Lower lobe of right lung (tissue), 2 donors: Measurements from ENCODE around the gene PKP4. TPM values are rescaled to one million over a fixed set of nuclear protein-coding genes. Genes with fewer than 3 reads are reported as not detected.
"Not testable (repeated sequence)": the region's sequence is repeated elsewhere in the genome, so short reads cannot be mapped to it uniquely, and the experiment has no call there.

Source experiments
- ATAC-seq, 2 donors: fragments of 200-7000 bp; cut with Tn5 transposase; one replicate each; pipeline ENCODE4 v1.9.1; 2020 to 2022; ENCODE audit warnings: mild to moderate bottlenecking in 2 of 2, moderate library complexity in 2 of 2
- DNase-seq: peaks from one replicate; pipeline ENCODE4 v3.0.0-alpha.2; 2020
- H3K27ac ChIP-seq: fragments of 200-600 bp; one replicate; pipeline ENCODE4 v1.8.0; 2022
- H3K27me3 ChIP-seq: fragments of 200-600 bp; one replicate; pipeline ENCODE4 v1.8.0; 2022; ENCODE audit warnings: low read depth
- H3K36me3 ChIP-seq: fragments of 200-600 bp; one replicate; pipeline ENCODE4 v1.8.0; 2022; ENCODE audit warnings: mild to moderate bottlenecking
- H3K4me1 ChIP-seq: fragments of 200-600 bp; one replicate; pipeline ENCODE4 v1.8.0; 2022
- H3K4me3 ChIP-seq: fragments of 200-600 bp; one replicate; pipeline ENCODE4 v1.8.0; 2022; ENCODE audit warnings: mild to moderate bottlenecking
- H3K9me3 ChIP-seq: fragments of 200-600 bp; one replicate; pipeline ENCODE4 v1.8.0; 2022
- CTCF ChIP-seq: fragments of 200-600 bp; IDR thresholded peaks from one replicate; pipeline ENCODE4 v1.8.0; 2022; ENCODE audit warnings: antibody characterized with exemption, mild to moderate bottlenecking
- intact Hi-C: fragments of 100-400 bp; cut with DNase I; formaldehyde crosslinking; loops from one replicate; pipeline ENCODE4 v1.11.0; 2022
- total RNA-seq: library from RNA; stranded (reverse); fragmentation: NEBNext Ultra II Directional; extraction: Animal tissue kit (Norgen Biotek cat#: 25700); gene quantifications from one replicate; pipeline ENCODE4 v1.2.1, GENCODE V29; 2021
- donor health status: DM: no; HTN: yes; CAD: no; lungs with severe emphysema.

Gene PKP4
- total RNA-seq, 1 donor from 2014 or later: 57.0 TPM

GRCh38 chr2:158412206-158412605, 44.5 kb upstream of the PKP4 start:
- Histone ChIP-seq H3K4me1 (no peaks in the 10 kb centered on the region), H3K4me3 (no peak overlapping the region), H3K27ac (no peak overlapping the region), H3K9me3 (peaks cover 30% of the 10 kb centered on the region), H3K36me3 (no peaks in the 10 kb centered on the region), H3K27me3 (no peaks in the 10 kb centered on the region)
- intact Hi-C loops: no loop called here
- DNase-seq (no peak), ATAC-seq (peak in 1 of 2 donors; percentile 21)
- TF ChIP-seq CTCF: no peak

GRCh38 chr2:158413581-158413980, 43.2 kb upstream of the PKP4 start:
- no peak for TF ChIP-seq CTCF
- no peak for DNase-seq
- H3K4me3 ChIP-seq: no peak overlapping the region

DNA sequence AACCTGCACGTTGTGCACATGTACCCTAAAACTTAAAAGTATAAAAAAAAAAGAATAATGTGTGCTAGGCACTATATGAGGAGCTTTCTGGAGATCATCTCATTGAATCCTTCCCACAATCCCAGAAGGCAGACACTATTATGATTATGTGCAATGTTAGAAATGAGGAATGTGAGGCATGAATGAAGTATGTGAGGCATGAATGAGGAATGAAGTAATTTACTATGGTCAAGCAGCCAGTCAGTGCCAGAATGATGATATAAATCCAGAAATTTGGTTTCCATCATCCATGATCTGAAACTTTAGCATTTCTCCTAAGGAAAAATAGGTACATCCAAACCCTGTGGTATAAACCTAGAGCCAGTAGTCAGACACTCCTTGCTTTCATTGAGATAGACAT, 42.2 kb upstream of the PKP4 start:
- no peaks in the 10 kb centered on the region for H3K36me3 ChIP-seq
- ATAC-seq: no peak
- no peak overlapping the region for H3K4me3 ChIP-seq
- TF ChIP-seq CTCF: no peak
- DNase-seq: no peak
- H3K4me1 ChIP-seq: no peaks in the 10 kb centered on the region
- intact Hi-C loops: no loop called here
- H3K27ac ChIP-seq: no peak overlapping the region
- no peaks in the 10 kb centered on the region for H3K27me3 ChIP-seq
- H3K9me3 ChIP-seq: peaks cover 30% of the 10 kb centered on the region

More at GRCh38 chr2:158413581-158413980, 43.2 kb upstream of the PKP4 start:
- no peak for ATAC-seq
- Histone ChIP-seq H3K9me3 (peaks cover 30% of the 10 kb centered on the region), H3K27me3 (no peaks in the 10 kb centered on the region), H3K36me3 (no peaks in the 10 kb centered on the region), H3K4me1 (no peaks in the 10 kb centered on the region), H3K27ac (no peak overlapping the region)
- intact Hi-C loops: no loop called here

DNA sequence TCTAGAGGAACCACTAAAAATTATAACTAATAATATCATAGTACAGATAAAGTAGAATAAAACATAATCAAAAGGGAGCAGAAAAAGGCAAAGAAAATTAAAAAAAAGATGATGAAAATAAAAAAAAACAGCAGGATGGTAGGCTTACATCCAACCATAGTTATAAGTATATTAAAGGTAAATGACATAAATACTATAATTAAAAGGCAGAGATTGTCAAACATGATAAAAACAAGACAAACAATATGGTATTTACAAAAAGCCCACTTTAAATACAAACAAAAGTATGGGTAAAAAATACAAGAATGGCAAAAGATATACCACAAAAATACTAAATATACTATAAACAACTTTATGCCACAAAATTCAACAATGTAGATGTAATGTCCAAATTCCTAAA, 24.6 kb upstream of the PKP4 start:
- TF ChIP-seq CTCF: no peak
- DNase-seq: no peak
- no peak for ATAC-seq

DNA sequence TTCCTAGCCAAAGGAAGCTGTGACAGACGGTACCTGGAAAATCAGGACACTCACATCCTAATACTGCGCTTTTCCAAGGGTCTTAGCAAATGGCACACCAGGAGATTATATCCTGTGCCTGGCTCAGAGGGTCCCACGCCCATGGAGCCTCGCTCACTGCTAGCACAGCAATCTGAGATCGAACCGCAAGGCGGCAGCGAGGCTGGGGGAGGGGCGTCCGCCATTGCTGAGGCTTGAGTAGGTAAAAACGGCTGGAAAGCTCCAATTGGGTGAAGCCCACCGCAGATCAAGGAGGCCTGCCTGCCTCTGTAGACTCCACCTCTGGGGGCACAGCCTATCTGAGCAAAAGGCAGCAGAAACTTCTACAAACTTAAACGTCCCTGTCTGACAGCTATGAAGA, 23.0 kb upstream of the PKP4 start:
- DNase-seq, H3K27ac ChIP-seq, H3K4me3 ChIP-seq, H3K4me1 ChIP-seq, intact Hi-C loops, ATAC-seq, H3K27me3 ChIP-seq, H3K36me3 ChIP-seq: not testable (repeated sequence)
- peaks cover 21% of the 10 kb centered on the region for H3K9me3 ChIP-seq

More for the DNA sequence above, 24.6 kb upstream of the PKP4 start:
- no peaks in the 10 kb centered on the region for H3K36me3 ChIP-seq
- peaks cover 21% of the 10 kb centered on the region for H3K9me3 ChIP-seq
- no peak overlapping the region for H3K27ac ChIP-seq
- H3K27me3 ChIP-seq: no peaks in the 10 kb centered on the region
- no peak overlapping the region for H3K4me3 ChIP-seq
- intact Hi-C loops: no loop called here
- H3K4me1 ChIP-seq: no peaks in the 10 kb centered on the region

DNA sequence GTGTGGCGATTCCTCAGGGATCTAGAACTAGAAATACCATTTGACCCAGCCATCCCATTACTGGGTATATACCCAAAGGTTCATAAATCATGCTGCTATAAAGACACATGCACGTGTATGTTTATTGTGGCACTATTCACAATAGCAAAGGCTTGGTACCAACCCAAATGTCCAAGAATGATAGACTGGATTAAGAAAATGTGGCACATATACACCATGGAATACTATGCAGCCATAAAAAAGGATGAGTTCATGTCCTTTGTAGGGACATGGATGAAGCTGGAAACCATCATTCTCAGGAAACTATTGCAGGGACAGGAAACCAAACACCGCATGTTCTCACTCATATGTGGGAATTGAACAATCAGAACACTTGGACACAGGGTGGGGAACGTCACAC, 17.7 kb upstream of the PKP4 start:
- H3K27me3 ChIP-seq, ATAC-seq, H3K4me3 ChIP-seq, H3K27ac ChIP-seq, intact Hi-C loops, H3K9me3 ChIP-seq, DNase-seq, H3K4me1 ChIP-seq, H3K36me3 ChIP-seq: not testable (repeated sequence)

DNA sequence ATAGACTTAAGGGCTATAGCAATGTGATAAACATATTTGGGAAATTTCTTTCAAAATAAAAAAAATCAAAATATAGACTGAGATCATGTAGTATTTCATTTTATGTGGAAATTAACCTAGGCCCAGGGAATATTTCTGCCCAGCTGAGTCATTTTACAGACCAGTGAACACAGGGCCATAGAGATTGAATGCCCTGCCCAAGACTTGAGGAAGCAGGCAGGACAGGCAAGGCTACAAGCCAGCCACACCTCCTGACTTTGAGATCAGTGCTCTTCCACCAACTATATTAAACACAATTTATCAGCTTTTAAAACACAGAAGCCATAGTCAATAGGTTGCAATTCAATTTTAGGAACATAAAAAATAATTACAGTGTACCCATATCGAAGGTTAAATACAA, 13.1 kb upstream of the PKP4 start:
- Histone ChIP-seq H3K27ac (no peak overlapping the region), H3K27me3 (no peaks in the 10 kb centered on the region), H3K36me3 (no peaks in the 10 kb centered on the region), H3K4me3 (no peak overlapping the region), H3K4me1 (no peaks in the 10 kb centered on the region), H3K9me3 (no peaks in the 10 kb centered on the region)
- TF ChIP-seq CTCF: no peak
- DNase-seq (no peak), ATAC-seq (no peak)
- intact Hi-C loops: no loop called here
